HepG2 (cell line): ENCODE data around the gene ACSS2.

Experiments
- ELK4 ChIP-seq: sonication (generic); formaldehyde crosslinking; IDR thresholded peaks from 2 replicates; pipeline ENCODE4 v1.9.0; 2021; ENCODE audit warnings: missing genetic modification reagents, borderline replicate concordance
- HOXA7 ChIP-seq: sonication (generic); formaldehyde crosslinking; IDR thresholded peaks from 2 replicates; pipeline ENCODE4 v1.8.1; 2022; ENCODE audit warnings: mild to moderate bottlenecking, missing genetic modification reagents, moderate library complexity
- MAX ChIP-seq: IDR thresholded peaks from 2 replicates; pipeline ENCODE4 v1.6.1; 2012; ENCODE audit warnings: inconsistent platforms
- NFE2L1 ChIP-seq: sonication (generic); formaldehyde crosslinking; IDR thresholded peaks from 2 replicates; pipeline ENCODE4 v1.4.0; 2020; ENCODE audit warnings: missing genetic modification reagents, mild to moderate bottlenecking, borderline replicate concordance
- POLR2A ChIP-seq, 2 experiments: IDR thresholded peaks; 2 replicates each; pipeline ENCODE4 v1.6.1; 2011; ENCODE audit warnings: low read depth in 2 of 2, low read length in 2 of 2, mild to moderate bottlenecking in 1 of 2, moderate library complexity in 1 of 2; ENCODE audit not compliant: insufficient read depth in 1 of 2
- TAF1 ChIP-seq: sonication (generic); formaldehyde crosslinking; IDR thresholded peaks from 2 replicates; pipeline ENCODE4 v1.4.0; 2020; ENCODE audit warnings: missing genetic modification reagents
- TARDBP ChIP-seq: sonication (generic); formaldehyde crosslinking; IDR thresholded peaks from 2 replicates; pipeline ENCODE4 v1.8.0; 2022; ENCODE audit warnings: mild to moderate bottlenecking, missing genetic modification reagents
- TCF12 ChIP-seq, 2 experiments: fragments of 450-650 bp in 1 of 2; sonication (generic) in 1 of 2; formaldehyde crosslinking in 1 of 2; IDR thresholded peaks; 2 replicates each; pipeline versions ENCODE4 v1.6.1 to v1.8.0; 2017 to 2022; ENCODE audit warnings: antibody characterized with exemption in 1 of 2, mild to moderate bottlenecking in 1 of 2, missing genetic modification reagents in 1 of 2, moderate library complexity in 1 of 2
- ZFP36 ChIP-seq: fragments of 150-350 bp; IDR thresholded peaks from 2 replicates; pipeline ENCODE4 v1.6.1; 2018; ENCODE audit warnings: borderline replicate concordance, low read length, low read depth; ENCODE audit not compliant: partially characterized antibody
- ZNF317 ChIP-seq: sonication (generic); formaldehyde crosslinking; IDR thresholded peaks from 2 replicates; pipeline ENCODE4 v1.5.0; 2020; ENCODE audit warnings: mild to moderate bottlenecking, missing genetic modification reagents
- ZNF367 ChIP-seq: sonication (generic); formaldehyde crosslinking; IDR thresholded peaks from 2 replicates; pipeline ENCODE4 v1.4.0; 2020; ENCODE audit warnings: missing genetic modification reagents, borderline replicate concordance
- TF ChIP-seq, protein P1 (sequence below): IDR thresholded peaks from 2 replicates; pipeline ENCODE4 v1.6.1; 2016; ENCODE audit warnings: low read depth
- TF ChIP-seq, protein P2 (sequence below), 2 experiments: sonication (generic) in 1 of 2; formaldehyde crosslinking in 1 of 2; IDR thresholded peaks; 2 replicates each; pipeline versions ENCODE4 v1.4.0 to v1.6.1; 2016 to 2020; ENCODE audit warnings: borderline replicate concordance in 1 of 2, low read depth in 1 of 2, mild to moderate bottlenecking in 1 of 2, missing genetic modification reagents in 1 of 2

DNA sequence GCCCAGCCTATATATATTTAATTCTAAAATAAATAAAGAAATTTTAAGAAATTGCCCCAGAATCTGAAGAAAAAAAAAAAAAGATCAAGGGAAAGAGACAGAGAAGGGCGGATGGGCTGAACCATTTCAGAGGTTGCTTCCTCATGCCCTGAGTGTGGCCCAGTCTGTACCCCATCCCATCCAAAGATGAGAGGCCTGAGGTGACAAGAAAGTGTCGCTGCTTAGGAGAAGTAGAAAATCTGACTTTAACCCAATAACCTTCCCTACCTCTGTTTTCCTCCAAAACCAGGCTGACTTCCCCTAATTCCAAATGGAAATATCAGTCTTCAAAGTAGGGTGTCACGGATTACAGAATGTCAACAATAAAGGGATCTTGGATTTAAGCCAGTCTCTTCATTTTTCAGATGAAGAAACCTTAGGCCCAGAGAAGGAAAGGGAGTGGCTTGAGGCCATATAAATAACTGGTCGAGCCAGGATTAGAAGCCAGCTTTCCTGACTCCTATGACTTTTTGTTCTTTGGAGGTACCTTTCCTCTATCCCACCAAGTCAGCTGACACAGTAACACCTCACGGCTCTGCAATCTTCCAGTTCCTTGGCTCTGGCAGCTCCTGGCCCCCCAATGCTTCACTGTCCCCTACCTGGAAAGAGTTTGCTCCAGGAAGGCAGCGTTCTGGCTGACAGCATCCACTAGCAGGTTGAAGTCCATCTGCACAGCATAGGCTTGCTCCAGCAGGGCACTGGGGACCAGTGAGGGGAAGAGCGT, 69.1 kb downstream of the ACSS2 start:
- no peak for TF ChIP-seq TCF12 (IDR thresholded peaks at IDR 0.05)
- TF ChIP-seq TCF12 (CRISPR knock-in tag; IDR thresholded peaks at IDR 0.05), result no peak
- TF ChIP-seq, protein P1, sequence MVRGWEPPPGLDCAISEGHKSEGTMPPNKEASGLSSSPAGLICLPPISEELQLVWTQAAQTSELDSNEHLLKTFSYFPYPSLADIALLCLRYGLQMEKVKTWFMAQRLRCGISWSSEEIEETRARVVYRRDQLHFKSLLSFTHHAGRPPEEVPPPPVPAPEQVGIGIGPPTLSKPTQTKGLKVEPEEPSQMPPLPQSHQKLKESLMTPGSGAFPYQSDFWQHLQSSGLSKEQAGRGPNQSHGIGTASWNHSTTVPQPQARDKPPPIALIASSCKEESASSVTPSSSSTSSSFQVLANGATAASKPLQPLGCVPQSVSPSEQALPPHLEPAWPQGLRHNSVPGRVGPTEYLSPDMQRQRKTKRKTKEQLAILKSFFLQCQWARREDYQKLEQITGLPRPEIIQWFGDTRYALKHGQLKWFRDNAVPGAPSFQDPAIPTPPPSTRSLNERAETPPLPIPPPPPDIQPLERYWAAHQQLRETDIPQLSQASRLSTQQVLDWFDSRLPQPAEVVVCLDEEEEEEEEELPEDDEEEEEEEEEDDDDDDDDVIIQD (CRISPR knock-in tag), result no peak
- no peak for TF ChIP-seq ZFP36
- TF ChIP-seq ELK4 (CRISPR knock-in tag), result no peak
- TF ChIP-seq HOXA7, result no peak
- TF ChIP-seq, protein P2, sequence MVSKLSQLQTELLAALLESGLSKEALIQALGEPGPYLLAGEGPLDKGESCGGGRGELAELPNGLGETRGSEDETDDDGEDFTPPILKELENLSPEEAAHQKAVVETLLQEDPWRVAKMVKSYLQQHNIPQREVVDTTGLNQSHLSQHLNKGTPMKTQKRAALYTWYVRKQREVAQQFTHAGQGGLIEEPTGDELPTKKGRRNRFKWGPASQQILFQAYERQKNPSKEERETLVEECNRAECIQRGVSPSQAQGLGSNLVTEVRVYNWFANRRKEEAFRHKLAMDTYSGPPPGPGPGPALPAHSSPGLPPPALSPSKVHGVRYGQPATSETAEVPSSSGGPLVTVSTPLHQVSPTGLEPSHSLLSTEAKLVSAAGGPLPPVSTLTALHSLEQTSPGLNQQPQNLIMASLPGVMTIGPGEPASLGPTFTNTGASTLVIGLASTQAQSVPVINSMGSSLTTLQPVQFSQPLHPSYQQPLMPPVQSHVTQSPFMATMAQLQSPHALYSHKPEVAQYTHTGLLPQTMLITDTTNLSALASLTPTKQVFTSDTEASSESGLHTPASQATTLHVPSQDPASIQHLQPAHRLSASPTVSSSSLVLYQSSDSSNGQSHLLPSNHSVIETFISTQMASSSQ (IDR thresholded peaks at IDR 0.05; ENCODE audit: low read depth), result no peak
- TF ChIP-seq, protein P2 (CRISPR knock-in tag; IDR thresholded peaks at IDR 0.05; ENCODE audit: borderline replicate concordance), result no peak
- TF ChIP-seq POLR2A (IDR thresholded peaks at IDR 0.05; ENCODE audit: insufficient read depth in 1 of 2, low read depth in 2 of 2, low read length in 2 of 2), result no peak
- no peak for TF ChIP-seq TAF1
- no peak for TF ChIP-seq TARDBP (CRISPR knock-in tag)
- no peak for TF ChIP-seq ZNF367 (CRISPR knock-in tag)
- TF ChIP-seq NFE2L1 (CRISPR knock-in tag), result no peak
- TF ChIP-seq ZNF317, result no peak
- no peak for TF ChIP-seq MAX
